ENCODE results near the gene COMMD1.
A peak's percentile ranks its signal among the peaks of the same experiment; 100 is the strongest.

Gene COMMD1

DNA sequence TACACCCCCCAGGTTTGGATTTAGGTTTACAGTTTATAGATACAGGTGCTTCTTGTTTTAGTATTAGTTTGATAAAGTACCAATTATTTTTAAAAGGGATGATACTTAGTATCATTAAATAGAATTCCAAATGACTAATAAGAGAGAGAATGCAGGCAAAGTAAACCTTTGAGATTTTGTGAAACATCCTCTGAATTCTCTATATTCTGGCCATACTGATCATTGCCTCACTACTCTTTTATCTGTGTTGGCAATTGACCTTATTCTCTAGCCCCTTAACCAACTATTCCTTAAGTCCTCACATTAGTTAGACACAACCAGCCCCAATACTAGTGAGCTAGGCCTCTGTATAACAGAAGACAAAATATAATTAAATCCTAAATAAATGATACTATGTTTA lies 125.4 kb downstream of the COMMD1 start:
- TF ChIP-seq, protein P1, sequence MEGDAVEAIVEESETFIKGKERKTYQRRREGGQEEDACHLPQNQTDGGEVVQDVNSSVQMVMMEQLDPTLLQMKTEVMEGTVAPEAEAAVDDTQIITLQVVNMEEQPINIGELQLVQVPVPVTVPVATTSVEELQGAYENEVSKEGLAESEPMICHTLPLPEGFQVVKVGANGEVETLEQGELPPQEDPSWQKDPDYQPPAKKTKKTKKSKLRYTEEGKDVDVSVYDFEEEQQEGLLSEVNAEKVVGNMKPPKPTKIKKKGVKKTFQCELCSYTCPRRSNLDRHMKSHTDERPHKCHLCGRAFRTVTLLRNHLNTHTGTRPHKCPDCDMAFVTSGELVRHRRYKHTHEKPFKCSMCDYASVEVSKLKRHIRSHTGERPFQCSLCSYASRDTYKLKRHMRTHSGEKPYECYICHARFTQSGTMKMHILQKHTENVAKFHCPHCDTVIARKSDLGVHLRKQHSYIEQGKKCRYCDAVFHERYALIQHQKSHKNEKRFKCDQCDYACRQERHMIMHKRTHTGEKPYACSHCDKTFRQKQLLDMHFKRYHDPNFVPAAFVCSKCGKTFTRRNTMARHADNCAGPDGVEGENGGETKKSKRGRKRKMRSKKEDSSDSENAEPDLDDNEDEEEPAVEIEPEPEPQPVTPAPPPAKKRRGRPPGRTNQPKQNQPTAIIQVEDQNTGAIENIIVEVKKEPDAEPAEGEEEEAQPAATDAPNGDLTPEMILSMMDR (IDR thresholded peaks at IDR 0.05; ENCODE audit: control extremely low read depth, extremely low read depth, low read depth, missing control alignments), result no peak

DNA sequence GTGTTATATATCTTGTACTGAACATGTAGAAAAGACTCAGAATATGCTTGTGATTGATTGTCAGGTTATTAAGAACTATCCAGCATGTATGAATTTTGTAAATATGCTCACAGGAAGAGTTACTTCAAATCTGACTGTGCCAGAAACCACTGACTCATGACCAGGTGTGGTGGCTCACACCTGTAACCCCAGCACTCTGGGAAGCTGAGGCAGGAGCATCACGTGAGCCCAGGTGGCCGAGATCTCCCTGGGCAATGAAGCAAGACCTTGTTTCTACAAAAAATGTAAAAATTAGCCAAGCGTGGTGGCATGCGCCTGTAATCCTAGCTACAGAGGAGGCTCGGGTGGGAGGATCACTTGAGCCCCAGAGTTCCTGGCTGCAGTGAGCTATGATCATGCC lies 126.6 kb downstream of the COMMD1 start:
- TF ChIP-seq, protein P1 (IDR thresholded peaks at IDR 0.05; ENCODE audit: control extremely low read depth, extremely low read depth, low read depth, missing control alignments), result no peak
- no peak for DNase-seq (ENCODE audit: extremely low spot score)
- CTCF ChIA-PET, result interaction anchor here (0.9 to 1.5 kb wide), 6 partner anchors 9 to 102 kb away, joined by 3 to 5 read pairs (median 3); no protein-coding TSS in a partner anchor
- POLR2A ChIA-PET, result no interaction called here

More for the DNA sequence above, 125.4 kb downstream of the COMMD1 start:
- no peak for DNase-seq (ENCODE audit: extremely low spot score)
- ChIA-PET CTCF (interaction anchor here (1.5 kb wide), 1 partner anchor 23 kb away, joined by 5 read pairs; no protein-coding TSS in a partner anchor), POLR2A (interaction anchor here (0.5 kb wide), 1 partner anchor 31 kb away, joined by 3 read pairs; no protein-coding TSS in a partner anchor)

DNA sequence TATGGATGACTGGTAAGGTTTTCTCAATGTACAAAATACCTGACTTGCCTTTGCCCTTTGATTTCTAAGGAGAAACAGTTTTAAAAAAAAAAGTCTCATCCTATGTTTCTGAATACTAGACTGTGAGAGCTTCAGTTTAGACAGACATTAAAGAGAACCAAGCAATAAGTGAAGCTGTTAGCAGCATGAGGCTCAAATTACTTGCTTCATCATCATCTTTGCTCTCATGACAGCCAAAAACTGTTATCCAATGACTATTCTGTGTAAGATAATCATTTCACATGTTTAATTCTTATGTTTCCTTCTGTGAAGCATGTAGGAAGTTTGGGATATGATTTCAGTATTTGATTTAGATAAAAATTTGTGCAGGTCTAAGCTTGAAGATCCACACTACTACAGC lies 129.2 kb downstream of the COMMD1 start:
- ChIA-PET CTCF (interaction anchor here (1.2 to 2.3 kb wide), 2 partner anchors 21 to 49 kb away, joined by 3 to 7 read pairs; no protein-coding TSS in a partner anchor), POLR2A (interaction anchor here (0.6 kb wide), 1 partner anchor 27 kb away, joined by 3 read pairs; no protein-coding TSS in a partner anchor)
- TF ChIP-seq, protein P1 (IDR thresholded peaks at IDR 0.05; ENCODE audit: control extremely low read depth, extremely low read depth, low read depth, missing control alignments), result no peak
- DNase-seq (ENCODE audit: extremely low spot score), result no peak

DNA sequence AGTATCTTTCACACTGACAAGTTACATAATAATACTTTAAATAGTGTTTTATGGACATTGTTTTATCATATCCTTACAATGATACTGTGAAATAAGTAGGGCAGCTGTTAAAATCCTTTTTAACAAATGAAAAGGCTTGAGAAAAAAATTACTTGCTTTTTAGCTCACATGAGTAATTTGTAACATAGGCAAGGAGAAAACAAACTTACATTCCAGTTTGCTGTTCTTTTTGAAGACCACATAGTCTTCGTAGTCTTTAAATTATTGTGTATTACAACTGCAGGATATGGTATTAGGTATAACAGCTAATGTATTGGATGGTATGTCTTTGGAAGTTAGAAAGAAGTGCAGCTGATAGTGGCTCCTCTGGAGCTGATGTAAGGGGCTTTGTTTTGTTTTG lies 130.8 kb downstream of the COMMD1 start:
- TF ChIP-seq, protein P1 (IDR thresholded peaks at IDR 0.05; ENCODE audit: control extremely low read depth, extremely low read depth, low read depth, missing control alignments), result no peak
- ChIA-PET CTCF (interaction anchor here (2.3 kb wide), 1 partner anchor 19 kb away, joined by 7 read pairs; no protein-coding TSS in a partner anchor), POLR2A (no interaction called here)
- DNase-seq (ENCODE audit: extremely low spot score), result no peak

DNA sequence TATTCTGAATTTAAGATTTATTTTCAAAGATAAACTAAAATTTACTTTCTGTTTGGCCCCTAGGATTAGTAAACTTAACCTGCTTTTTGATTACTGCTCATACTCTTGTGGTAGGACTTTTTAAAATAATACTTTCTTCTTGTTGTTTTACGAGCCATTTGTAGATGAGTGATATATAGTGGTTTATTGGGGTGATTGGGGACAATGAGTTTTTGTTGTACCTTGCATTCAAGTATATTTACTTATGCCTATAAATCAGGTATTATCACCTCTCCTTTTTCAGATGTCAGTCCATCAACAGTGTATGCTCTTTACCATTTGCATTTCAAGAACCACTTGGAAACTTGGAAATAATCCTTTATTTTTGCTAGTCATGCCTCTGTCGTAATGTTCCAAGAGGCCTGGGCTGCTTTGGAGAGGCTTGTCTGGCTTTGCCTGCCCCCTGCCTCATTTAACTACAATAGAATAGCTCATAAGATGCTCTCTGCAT lies 131.3 kb downstream of the COMMD1 start:
- ChIA-PET CTCF (interaction anchor here (1.1 to 1.3 kb wide), 3 partner anchors 25 to 182 kb away, joined by 3 to 5 read pairs (median 3); no protein-coding TSS in a partner anchor), POLR2A (no interaction called here)
- TF ChIP-seq, protein P1 (IDR thresholded peaks at IDR 0.05; ENCODE audit: control extremely low read depth, extremely low read depth, low read depth, missing control alignments), result no peak
- no peak for DNase-seq (ENCODE audit: extremely low spot score)

DNA sequence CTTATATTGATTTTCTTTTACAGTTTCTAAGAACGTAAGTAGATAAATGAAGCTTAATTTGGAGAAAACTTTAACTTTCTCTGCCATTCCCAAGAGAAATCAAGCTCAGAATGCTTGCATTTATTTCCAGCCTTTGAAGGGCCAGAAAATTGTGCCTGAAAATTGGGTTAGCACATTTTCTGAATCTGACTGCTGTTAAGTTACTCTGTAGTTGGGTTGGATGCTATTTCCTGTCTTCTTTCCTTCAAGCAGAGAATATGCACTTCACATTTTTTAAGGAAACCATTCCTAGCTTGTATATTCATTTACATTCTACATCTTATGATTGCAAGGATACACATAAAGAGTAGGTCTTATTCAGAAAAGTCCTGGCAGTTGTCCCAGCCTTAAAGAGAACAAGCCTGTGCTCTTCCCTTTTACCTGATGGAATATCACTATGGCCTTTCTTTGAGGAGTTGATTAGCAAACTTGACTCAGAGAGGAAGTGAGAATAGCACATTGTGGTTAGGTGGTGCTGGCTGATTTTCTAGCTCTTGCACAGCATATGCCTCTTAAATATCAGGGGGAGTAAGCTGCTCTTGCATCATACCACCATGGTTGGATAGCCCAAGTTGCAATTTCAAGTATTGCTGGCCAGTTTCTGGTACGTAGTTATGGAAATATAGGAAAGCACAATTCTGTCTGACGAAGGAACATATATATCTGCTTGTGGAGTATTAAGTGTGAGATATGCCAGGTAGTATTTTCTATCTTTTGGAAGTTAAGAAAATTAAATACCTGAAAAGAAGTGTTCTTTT lies 133.7 kb downstream of the COMMD1 start:
- DNase-seq (ENCODE audit: extremely low spot score), result peak; percentile 84
- CTCF ChIA-PET, result interaction anchor here (0.8 to 1.8 kb wide), 11 partner anchors 8 to 372 kb away, joined by 3 to 8 read pairs (median 4); no protein-coding TSS in a partner anchor
- TF ChIP-seq, protein P1 (IDR thresholded peaks at IDR 0.05; ENCODE audit: control extremely low read depth, extremely low read depth, low read depth, missing control alignments), result no peak
- POLR2A ChIA-PET, result interaction anchor here (1.0 kb wide), 1 partner anchor 264 kb away, joined by 3 read pairs; no protein-coding TSS in a partner anchor

All from GM10248 (cell line).